Hippocampal formation (tissue), 2 donors: ENCODE results near the gene CAVIN3.

Source experiments
- DNase-seq, 2 donors: peaks; one replicate each; lab custom pipeline; 2025; lab: John Stamatoyannopoulos, UW

CAVIN3 gene

GRCh38 chr11:6270584-6271246 lies 49.6 kb downstream of the CAVIN3 start:
- DNase-seq = no peak

GRCh38 chr11:6269994-6270393 lies 50.3 kb downstream of the CAVIN3 start:
- no peak for DNase-seq
